GM21528 (cell line): ENCODE results near the gene SAE1.
A peak's percentile ranks its signal among the peaks of the same experiment; 100 is the strongest.
"Not testable (repeated sequence)": the region's sequence is repeated elsewhere in the genome, so short reads cannot be mapped to it uniquely, and the experiment has no call there.

ENCODE experiments used
- ATAC-seq: cut with Tn5 transposase; IDR thresholded peaks from one replicate; pipeline ENCODE4 v1.9.1; 2021; ENCODE audit warnings: mild to moderate bottlenecking, moderate library complexity; ENCODE audit not compliant: unreplicated experiment, low FRiP score

Gene SAE1

GRCh38 chr19:47130589-47131227 is at the start of gene SAE1:
SAE1 (plus strand) TSS chr19:47130835; CDS start chr19:47130931, 96 bp downstream.
- ATAC-seq: peak; percentile 84

GRCh38 chr19:47081095-47081494 is 49.5 kb upstream of the SAE1 start:
- no peak for ATAC-seq

GRCh38 chr19:47082493-47082892 is 48.1 kb upstream of the SAE1 start:
- no peak for ATAC-seq

GRCh38 chr19:47084879-47085439 is 45.7 kb upstream of the SAE1 start:
- ATAC-seq: no peak

- no peak for ATAC-seq
Measured at GRCh38 chr19:47086280-47086679, 44.4 kb upstream of the SAE1 start.

GRCh38 chr19:47089767-47090350 is 40.8 kb upstream of the SAE1 start:
- ATAC-seq: no peak

DNA sequence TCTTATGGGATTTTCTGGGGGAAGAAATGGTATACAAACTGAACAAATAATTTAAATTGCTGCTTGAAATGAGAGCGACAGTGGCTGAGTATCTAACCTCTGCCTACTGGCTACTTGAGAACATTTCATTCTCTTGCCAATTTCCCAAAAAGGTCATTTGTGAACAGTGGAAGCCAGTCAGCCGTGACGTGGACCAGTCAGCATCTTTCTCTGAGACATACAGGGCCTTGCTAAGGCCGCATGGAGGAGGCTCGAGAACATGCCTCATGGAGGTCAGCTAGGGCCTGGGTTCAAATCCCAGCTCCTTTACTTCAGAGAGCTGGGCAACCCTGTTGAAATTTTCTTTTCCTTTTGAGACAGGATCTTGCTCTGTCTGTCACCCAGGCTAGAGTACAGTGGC is 37.4 kb upstream of the SAE1 start:
- ATAC-seq: no peak

GRCh38 chr19:47093841-47094240 is 36.8 kb upstream of the SAE1 start:
- peak; percentile 54 for ATAC-seq

- no peak for ATAC-seq
Measured at GRCh38 chr19:47094557-47095475, 35.8 kb upstream of the SAE1 start.

DNA sequence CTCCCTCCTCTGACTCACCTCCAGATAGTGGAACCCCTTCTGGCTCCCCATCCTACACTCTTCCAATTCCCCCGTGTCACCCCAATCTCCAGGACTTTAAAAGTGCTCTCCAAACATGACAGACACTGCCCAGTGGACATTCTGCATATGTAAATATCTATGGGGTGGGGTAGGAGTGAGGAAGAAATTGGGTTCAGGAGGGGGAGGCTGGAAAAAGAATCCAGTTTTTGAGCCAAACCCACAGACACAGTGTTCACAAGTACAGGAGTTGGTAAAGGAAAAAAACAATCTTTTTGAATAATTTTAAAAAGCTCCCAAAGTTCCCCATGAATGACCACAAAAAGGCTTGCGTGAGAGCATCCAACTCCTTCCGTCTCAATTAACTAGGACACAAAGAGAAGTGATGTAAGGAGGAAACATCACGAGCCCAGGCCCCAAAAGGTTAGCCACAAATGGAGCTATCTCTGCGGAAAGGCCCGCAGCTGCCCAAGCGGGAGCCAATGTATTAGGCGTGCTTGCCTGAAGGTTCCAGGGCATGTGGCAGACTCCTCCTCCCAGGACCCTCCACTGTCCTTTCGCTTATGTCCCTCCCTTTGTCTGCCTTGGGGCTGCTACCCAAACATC is 35.0 kb upstream of the SAE1 start:
- ATAC-seq: no peak

DNA sequence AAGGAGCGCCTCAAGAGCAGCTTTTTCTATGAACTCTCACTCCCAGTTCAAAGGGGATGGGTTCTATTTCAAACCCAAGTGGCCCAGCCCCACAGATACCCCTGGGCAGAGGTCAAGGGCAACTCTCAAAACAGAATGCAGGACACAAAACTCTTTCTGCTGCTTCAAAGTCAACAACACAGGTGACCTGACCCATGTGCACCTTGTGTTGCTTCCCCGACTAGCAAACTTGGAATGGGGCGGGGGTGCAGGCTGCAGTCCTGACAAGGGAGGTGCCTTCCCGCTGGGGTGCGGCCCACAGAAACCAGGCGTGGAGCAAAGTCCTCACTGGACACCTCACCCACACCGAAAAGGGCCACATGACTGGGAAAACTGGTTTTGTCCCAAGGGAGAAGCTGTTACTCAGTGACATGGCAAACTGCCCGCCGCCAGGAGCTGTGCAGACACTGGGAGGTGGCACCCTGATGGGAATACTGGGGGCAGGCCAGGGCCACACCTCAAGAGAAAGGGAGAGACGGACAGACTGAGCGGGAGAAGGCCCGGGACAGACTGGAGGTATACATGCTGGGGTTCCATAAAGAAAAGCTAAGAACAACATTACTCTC is 34.4 kb upstream of the SAE1 start:
- no peak for ATAC-seq

GRCh38 chr19:47096721-47097120 is 33.9 kb upstream of the SAE1 start:
- ATAC-seq: no peak

DNA sequence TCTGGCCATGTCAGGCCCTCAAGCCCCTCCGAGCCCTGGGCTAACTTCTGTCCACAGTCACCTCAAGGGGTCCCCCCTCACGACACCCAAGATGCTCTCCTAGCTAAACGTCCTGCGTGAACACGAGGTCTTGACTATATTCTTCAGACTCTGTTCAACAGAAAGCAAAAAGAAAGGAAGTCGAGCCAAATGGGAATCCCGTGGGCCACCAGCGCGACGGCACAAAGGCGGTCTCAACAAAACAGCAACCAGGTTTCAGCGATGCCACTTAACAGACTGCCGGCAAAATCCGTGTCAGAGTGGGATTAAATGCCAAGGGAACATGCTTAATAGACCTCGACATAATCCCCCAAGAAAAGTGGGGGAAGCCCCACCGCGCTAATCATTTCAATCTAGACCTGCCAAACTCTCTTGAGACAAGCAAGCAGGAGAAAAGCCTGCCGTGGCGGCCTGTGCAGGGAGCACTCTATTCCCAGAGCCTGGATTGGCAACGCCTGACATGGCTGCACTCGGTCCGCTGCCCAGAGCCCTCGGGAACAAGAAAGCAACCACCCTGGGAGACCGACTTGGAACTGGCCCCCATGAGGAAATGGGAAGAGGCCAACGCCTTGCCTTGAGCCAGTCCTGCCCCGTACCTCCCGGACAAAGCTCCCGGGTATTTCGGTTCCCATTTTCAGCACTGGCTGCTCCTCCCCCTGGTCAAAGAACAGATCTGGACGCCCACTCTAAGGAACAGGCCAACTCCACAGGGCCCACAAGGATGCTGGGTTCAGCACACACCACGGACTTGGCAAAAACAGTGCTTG is 33.0 kb upstream of the SAE1 start:
- ATAC-seq: no peak

DNA sequence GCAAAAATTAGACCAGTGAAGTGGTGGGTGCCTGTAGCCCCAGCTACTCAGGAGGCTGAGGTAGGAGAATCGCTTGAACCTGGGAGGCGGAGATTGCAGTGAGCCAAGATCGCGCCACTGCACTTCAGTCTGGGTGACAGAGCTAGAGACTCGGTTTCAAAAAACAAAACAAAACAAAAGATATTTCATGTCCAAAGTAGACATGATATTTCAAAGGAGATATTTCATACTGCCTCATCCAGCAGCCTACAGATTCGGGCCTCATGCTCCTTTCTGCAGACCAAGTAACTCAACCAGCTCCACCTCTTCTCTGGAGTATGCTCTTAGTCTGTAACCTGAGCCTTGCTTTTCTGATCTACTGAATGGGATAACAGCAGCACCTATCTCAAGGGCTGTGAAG is 32.0 kb upstream of the SAE1 start:
- ATAC-seq: no peak

DNA sequence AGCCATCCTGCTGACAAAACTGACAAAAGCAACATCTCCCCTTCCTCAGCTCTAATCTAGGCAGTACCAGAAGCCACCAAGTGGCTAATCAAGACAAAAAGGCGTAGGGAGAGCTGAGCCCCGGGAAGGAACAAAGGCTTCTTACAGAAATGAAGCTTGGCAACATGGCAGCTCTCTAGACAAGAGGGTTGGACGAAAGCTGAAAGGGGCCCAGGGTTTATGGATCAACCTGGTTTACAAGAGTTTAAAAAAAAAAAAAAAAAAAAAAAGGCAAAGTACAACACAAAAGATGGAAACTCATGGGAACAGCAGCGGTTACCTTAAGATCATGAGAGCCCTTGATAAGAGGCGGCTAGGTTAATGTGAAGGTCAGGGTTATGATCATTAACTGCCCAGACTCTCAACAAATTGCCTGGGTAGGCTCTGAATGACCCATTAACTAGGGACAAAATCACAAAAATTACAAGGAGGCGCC is 31.0 kb upstream of the SAE1 start:
- no peak for ATAC-seq

DNA sequence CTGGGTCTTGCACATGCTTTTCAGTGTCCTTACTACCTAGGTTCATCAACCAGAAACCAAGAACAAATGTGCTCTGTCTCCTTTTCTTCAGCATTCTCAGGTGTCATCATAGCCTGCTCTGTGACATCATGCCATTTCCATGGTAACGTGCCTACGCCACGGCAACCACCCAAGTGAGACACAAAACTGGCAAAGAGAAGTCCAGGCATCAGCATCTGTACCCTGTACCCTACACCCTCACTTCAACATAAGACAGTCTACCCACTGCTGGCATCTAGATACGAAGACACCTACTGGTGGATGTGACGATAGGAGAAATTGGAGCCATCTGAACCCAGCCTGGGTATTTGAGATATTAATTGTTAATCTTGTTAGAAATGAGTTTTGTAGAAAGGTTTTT is 30.3 kb upstream of the SAE1 start:
- no peak for ATAC-seq

GRCh38 chr19:47101116-47101515 is 29.5 kb upstream of the SAE1 start:
- not testable (repeated sequence) for ATAC-seq

- no peak for ATAC-seq
Measured at GRCh38 chr19:47102346-47103060, 28.1 kb upstream of the SAE1 start.

DNA sequence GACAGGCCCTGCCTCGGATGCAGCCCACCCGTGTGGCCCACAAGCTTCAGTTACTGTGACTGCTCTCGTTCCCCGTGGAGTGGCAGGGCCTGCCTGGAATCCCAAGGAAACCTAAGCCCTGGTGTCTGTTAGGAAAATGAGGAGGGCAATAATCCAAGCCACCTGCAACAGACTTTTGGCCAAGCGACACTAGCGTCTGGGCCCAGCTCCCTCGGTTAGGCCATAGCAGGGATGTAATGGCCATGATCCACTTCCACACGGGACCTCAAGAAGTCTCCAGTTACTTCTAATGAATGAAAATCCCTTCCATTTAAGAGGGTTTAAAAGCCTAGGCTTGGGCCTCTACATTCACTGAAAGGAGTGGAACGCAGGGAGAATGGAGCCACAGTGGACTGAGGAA is 26.0 kb upstream of the SAE1 start:
- no peak for ATAC-seq
